ENCODE results near the gene EXOSC3. TPM values are rescaled to one million over a fixed set of nuclear protein-coding genes. Genes with fewer than 3 reads are reported as not detected.

Gene EXOSC3
- total and polyA plus RNA-seq, 7 donors, result 12.9 to 48.9 (median 18.3) TPM

- intact Hi-C loops (cut with DNase I), result loop anchor here in 1 of 2 donors (5.0 kb wide), 2 partner anchors 50 to 210 kb away; partner anchors contain the start of genes TOMM5 and TRMT10B
Measured at GRCh38 chr9:37801959-37802711, 17.3 kb upstream of the EXOSC3 start.

GRCh38 chr9:37801287-37801850 is 16.5 kb upstream of the EXOSC3 start:
- ATAC-seq (peak in 2 of 4 donors; percentile 29 to 42), DNase-seq (peak; percentile 31 to 57)
- 1% methylated on average over 37 to 45 of the region's 45 CpGs for WGBS, 3 donors
- H3K9me3 ChIP-seq, result no peaks in the 10 kb centered on the region
- peak overlapping the region; percentile 82 for H3K4me3 ChIP-seq
- H3K4me1 ChIP-seq, result peaks cover 21% of the 10 kb centered on the region
- no peaks in the 10 kb centered on the region for H3K27me3 ChIP-seq (ENCODE audit: insufficient read depth in 3 of 3, low read length in 2 of 3)
- no peaks in the 10 kb centered on the region for H3K36me3 ChIP-seq (ENCODE audit: insufficient read depth in 1 of 2, low read depth in 1 of 2)
- intact Hi-C loops (cut with DNase I), result loop anchor here in 1 of 2 donors (5.0 kb wide), 2 partner anchors 49 to 209 kb away; partner anchors contain the start of genes TOMM5 and TRMT10B
- TF ChIP-seq CTCF (IDR thresholded peaks at IDR 0.05), result no peak
- peak overlapping the region; percentile 82 for H3K27ac ChIP-seq

More at GRCh38 chr9:37801959-37802711, 17.3 kb upstream of the EXOSC3 start:
- Histone ChIP-seq H3K9me3 (no peaks in the 10 kb centered on the region), H3K4me1 (peaks cover 21% of the 10 kb centered on the region), H3K27me3 (ENCODE audit: insufficient read depth in 3 of 3, low read length in 2 of 3) (no peaks in the 10 kb centered on the region), H3K4me3 (peak overlapping the region; percentile 82), H3K36me3 (ENCODE audit: insufficient read depth in 1 of 2, low read depth in 1 of 2) (no peaks in the 10 kb centered on the region), H3K27ac (no peak overlapping the region)
- DNase-seq, result no peak
- WGBS, 3 donors, result 53 to 55% (median 55%) methylated on average over 10 of the region's 10 CpGs
- no peak for TF ChIP-seq CTCF (IDR thresholded peaks at IDR 0.05)
- ATAC-seq, result no peak

DNA sequence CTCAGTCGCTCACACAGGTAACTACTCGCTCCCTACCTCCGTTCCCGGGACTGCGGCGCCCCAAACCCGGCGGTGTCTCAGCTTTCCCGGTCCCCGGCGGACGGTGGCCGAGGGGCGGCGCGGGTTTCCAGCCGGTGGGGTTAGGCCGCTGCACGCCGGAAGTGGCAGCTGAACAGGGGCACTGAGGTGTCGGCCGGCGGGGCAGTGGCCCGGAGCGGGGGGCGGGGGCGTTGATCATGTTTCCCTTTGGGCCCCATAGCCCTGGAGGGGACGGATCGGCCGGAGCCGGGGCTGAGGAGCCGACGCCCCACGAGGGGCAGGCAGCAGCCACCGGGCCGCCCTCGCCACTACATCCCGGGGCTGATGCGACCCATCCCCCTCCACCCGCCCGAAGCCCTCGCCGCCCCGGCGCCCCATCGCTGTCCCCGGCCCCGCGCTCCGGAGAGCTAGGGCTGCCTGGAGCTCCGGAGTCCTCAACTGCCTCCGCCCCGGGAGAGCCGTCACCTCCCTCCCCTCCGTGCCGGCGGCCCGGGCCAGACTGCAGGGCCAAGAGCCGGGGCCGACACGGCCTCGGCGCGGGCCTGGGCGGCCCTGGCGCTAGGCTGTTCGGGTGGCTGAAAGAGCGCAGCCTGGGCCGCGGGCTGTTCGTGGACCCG is 15.9 kb upstream of the EXOSC3 start, which contains the start of gene DCAF10:
Gene DCAF10 (plus strand): TSS at position 167 of the 656 bp plus-strand sequence. CDS start 70 bp downstream, at position 237.
- Histone ChIP-seq H3K27ac (peak within 1 kb of the TSS; percentile 82), H3K27me3 (ENCODE audit: insufficient read depth in 3 of 3, low read length in 2 of 3) (no peaks in the 10 kb centered on the region), H3K9me3 (no peaks in the 10 kb centered on the region), H3K4me3 (peak within 1 kb of the TSS; percentile 82), H3K36me3 (ENCODE audit: insufficient read depth in 1 of 2, low read depth in 1 of 2) (no peaks in the 10 kb centered on the region), H3K4me1 (peaks cover 21% of the 10 kb centered on the region)
- DNase-seq (peak; percentile 90 to 93), ATAC-seq (peak; percentile 96 to 98 (median 97))
- 0% methylated on average over 40 to 72 of the region's 72 CpGs for WGBS, 3 donors
- intact Hi-C loops (cut with DNase I), result loop anchor here in 1 of 2 donors (1.0 to 5.0 kb wide), 3 partner anchors 15 to 208 kb away; partner anchors contain the start of genes EXOSC3, TOMM5 and TRMT10B
- TF ChIP-seq CTCF (IDR thresholded peaks at IDR 0.05), result no peak

- H3K27me3 ChIP-seq (ENCODE audit: insufficient read depth in 3 of 3, low read length in 2 of 3), result no peaks in the 10 kb centered on the region
- H3K36me3 ChIP-seq (ENCODE audit: insufficient read depth in 1 of 2, low read depth in 1 of 2), result no peaks in the 10 kb centered on the region
- ATAC-seq, result no peak
- no peak overlapping the region for H3K27ac ChIP-seq
- peaks cover 21% of the 10 kb centered on the region for H3K4me1 ChIP-seq
- H3K9me3 ChIP-seq, result no peaks in the 10 kb centered on the region
- intact Hi-C loops (cut with DNase I), result no loop called here
- DNase-seq, result no peak
- TF ChIP-seq CTCF (IDR thresholded peaks at IDR 0.05), result no peak
- 77 to 93% (median 91%) methylated on average over 1 of the region's 1 CpG for whole genome bisulfite sequencing, 3 donors
- no peak overlapping the region for H3K4me3 ChIP-seq
Measured at GRCh38 chr9:37798677-37799076, 13.8 kb upstream of the EXOSC3 start.
